Measurements from ENCODE around the gene TLL2. TPM values are rescaled to one million over a fixed set of nuclear protein-coding genes. Genes with fewer than 3 reads are reported as not detected.
A peak's percentile ranks its signal among the peaks of the same experiment; 100 is the strongest.

The TLL2 gene
- polyA plus RNA-seq, 1 experiment: 0.05 TPM

DNA sequence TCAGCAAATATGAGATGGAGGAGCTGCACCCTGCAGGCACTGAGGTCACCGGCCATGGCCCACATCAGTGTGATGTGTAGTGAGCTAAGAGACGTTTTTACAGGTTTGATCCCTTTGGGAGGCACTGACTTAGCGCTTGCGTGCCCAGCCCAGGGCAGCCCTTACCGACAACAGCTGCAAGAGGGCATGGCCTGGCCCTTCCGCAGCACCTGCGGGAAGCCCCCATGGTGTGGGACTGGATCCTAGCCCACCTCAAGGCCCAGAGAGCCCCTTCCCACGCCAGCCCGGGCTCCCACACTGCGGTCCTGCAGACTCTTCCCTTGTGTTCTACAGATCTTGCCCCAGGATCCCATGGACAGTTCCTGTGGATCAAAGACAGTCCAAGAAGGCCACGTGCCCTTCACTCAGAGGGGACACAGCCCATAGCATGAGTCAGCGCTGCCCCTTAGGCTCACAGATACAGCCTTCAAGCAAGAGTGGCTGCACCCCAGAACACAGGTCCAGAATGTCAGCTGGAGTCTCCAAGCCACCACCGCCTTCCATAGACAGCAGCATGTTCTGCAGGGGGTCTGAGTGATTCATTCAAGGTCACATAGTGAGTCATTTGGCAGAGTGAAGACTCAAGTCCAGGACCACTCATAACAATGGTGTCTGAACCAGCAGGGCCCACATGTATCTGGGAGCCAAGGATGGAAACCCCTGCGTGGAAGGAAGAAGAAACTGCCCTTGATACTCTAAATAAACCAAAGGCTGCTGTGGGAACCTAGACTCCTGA lies 25.4 kb downstream of the TLL2 start:
- POLR2A ChIA-PET: no interaction called here
- no peak overlapping the region for H3K4me3 ChIP-seq (ENCODE audit: low read depth, low read length)
- H3K36me3 ChIP-seq (ENCODE audit: control insufficient read depth, insufficient read depth, low read length): no peaks in the 10 kb centered on the region
- no peak for DNase-seq (ENCODE audit: low read depth)
- CTCF ChIA-PET: interaction anchor here (1.1 kb wide), 1 partner anchor 21 kb away, joined by 3 read pairs; no protein-coding TSS in a partner anchor
- H3K27me3 ChIP-seq (ENCODE audit: control insufficient read depth, insufficient read depth, low read length): no peaks in the 10 kb centered on the region
- no peak for TF ChIP-seq CTCF (IDR thresholded peaks at IDR 0.05; ENCODE audit: insufficient read depth, low read depth, low read length)

GRCh38 chr10:96482815-96483588 lies 30.7 kb downstream of the TLL2 start:
- ChIA-PET CTCF (no interaction called here), POLR2A (no interaction called here)
- no peak for TF ChIP-seq CTCF (IDR thresholded peaks at IDR 0.05; ENCODE audit: insufficient read depth, low read depth, low read length)
- DNase-seq (ENCODE audit: low read depth): no peak
- no peaks in the 10 kb centered on the region for H3K36me3 ChIP-seq (ENCODE audit: control insufficient read depth, insufficient read depth, low read length)
- no peak overlapping the region for H3K4me3 ChIP-seq (ENCODE audit: low read depth, low read length)
- no peaks in the 10 kb centered on the region; the same call in 1 of the 2 replicates for H3K27me3 ChIP-seq (ENCODE audit: control insufficient read depth, insufficient read depth, low read length)

DNA sequence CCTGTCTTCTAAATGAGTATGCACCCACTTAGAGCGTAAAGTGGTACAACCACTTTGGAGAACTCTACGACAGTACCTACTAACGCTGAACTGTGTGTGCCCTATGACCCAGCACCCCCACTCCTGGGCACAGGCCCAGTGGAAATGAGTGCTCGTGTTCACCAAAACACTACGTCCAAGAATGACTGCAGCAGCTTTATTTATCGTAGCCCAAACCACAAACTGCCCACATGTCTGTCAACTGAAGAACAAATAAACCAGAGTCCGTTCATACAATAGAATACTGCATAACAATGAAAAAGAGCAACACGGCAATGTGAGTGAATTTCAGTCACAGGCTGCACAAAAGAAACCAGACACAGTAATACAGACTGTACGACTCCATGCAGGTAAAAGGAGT lies 35.4 kb downstream of the TLL2 start:
- H3K27me3 ChIP-seq (ENCODE audit: control insufficient read depth, insufficient read depth, low read length): no peaks in the 10 kb centered on the region; the same call in 1 of the 2 replicates
- CTCF ChIA-PET: interaction anchor here (1.3 kb wide), 1 partner anchor 35 kb away, joined by 4 read pairs; the partner anchor contains the start of gene TLL2
- TF ChIP-seq CTCF (IDR thresholded peaks at IDR 0.05; ENCODE audit: insufficient read depth, low read depth, low read length): no peak
- H3K4me3 ChIP-seq (ENCODE audit: low read depth, low read length): no peak overlapping the region
- POLR2A ChIA-PET: no interaction called here
- H3K36me3 ChIP-seq (ENCODE audit: control insufficient read depth, insufficient read depth, low read length): no peaks in the 10 kb centered on the region
- DNase-seq (ENCODE audit: low read depth): no peak

DNA sequence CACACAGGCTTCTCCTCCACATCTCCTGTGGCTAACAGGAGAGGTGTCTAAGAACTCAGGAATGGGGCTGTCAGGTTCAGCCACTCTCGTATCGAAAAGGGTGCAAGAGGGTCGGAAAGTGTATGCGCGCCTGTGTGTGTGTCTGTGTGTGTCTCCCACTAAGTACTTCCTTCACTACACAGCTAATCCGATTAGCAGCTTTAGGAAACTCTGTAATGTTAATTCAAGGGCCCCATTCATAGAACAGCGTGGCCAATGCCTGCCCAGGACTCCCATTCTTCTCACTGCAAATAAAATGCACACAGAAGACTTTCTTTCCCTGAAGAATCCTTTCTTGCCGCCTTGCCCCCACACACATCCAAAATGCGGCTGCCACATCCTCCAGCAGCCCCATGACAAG lies 39.9 kb downstream of the TLL2 start:
- POLR2A ChIA-PET: no interaction called here
- CTCF ChIA-PET: interaction anchor here (1.1 kb wide), 1 partner anchor 18 kb away, joined by 3 read pairs; no protein-coding TSS in a partner anchor
- no peak for DNase-seq (ENCODE audit: low read depth)
- H3K36me3 ChIP-seq (ENCODE audit: control insufficient read depth, insufficient read depth, low read length): no peaks in the 10 kb centered on the region
- H3K4me3 ChIP-seq (ENCODE audit: low read depth, low read length): no peak overlapping the region
- no peaks in the 10 kb centered on the region; the same call in 1 of the 2 replicates for H3K27me3 ChIP-seq (ENCODE audit: control insufficient read depth, insufficient read depth, low read length)
- TF ChIP-seq CTCF (IDR thresholded peaks at IDR 0.05; ENCODE audit: insufficient read depth, low read depth, low read length): no peak

DNA sequence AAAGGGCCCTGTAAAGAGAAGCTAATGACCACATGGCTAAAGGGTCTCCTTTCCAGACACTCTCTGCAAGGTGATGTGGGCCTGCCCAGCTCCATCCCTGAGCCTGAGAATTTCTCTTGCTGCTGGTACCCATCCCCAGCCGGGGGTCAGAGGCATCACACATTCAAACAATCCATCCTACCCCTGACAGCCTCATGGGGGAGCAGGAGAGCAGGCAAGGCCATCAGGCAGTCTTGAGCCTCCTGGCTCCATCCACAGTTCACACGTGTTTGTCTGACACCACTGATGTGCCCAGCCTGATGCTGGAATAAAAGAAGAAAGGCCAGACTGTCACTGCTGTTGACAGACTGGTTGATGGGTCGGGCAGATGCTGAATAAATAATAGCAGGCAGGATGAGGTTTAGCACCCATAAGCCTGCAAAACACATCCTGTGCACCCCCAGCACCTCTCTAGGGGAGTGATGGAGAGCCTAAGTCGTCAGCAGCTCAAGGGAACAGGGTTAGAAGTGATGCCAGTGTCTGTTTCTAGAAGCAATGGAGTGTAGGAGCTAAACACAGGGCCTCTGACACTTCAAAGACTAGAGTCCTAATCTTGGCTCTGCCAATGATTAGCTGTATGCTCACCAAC lies 43.5 kb downstream of the TLL2 start:
- Histone ChIP-seq H3K27me3 (ENCODE audit: control insufficient read depth, insufficient read depth, low read length) (peaks cover 1% of the 10 kb centered on the region), H3K36me3 (ENCODE audit: control insufficient read depth, insufficient read depth, low read length) (no peaks in the 10 kb centered on the region), H3K4me3 (ENCODE audit: low read depth, low read length) (no peak overlapping the region)
- peak; percentile 65 for TF ChIP-seq CTCF (IDR thresholded peaks at IDR 0.05; ENCODE audit: insufficient read depth, low read depth, low read length)
- DNase-seq (ENCODE audit: low read depth): no peak
- POLR2A ChIA-PET: no interaction called here
- CTCF ChIA-PET: interaction anchor here (0.7 to 1.9 kb wide), 5 partner anchors 29 to 293 kb away, joined by 3 to 4 read pairs (median 3); partner anchors contain the start of gene TLL2

All from BJ (cell line).